GM23338 (cell line): ENCODE results near the gene TLE6. TPM values are rescaled to one million over a fixed set of nuclear protein-coding genes. Genes with fewer than 3 reads are reported as not detected.

Source experiments
- ATAC-seq: fragments of 200-7000 bp; cut with Tn5 transposase; 3 replicates; pipeline ENCODE4 v1.9.1; 2020
- DNase-seq: peaks from one replicate; pipeline ENCODE4 v3.0.0-alpha.2; 2015; ENCODE audit warnings: low spot score
- H2AFZ ChIP-seq: fragments of 200-600 bp; sonication (generic); 2 replicates; pipeline ENCODE4 v1.8.0; 2016; ENCODE audit warnings: antibody characterized with exemption, mild to moderate bottlenecking, moderate library complexity
- H3F3A ChIP-seq: fragments of 200-600 bp; sonication (generic); replicated peaks from 2 replicates; pipeline ENCODE4 v1.8.0; 2017; ENCODE audit warnings: antibody characterized with exemption, mixed run types, low read depth
- H3K27ac ChIP-seq: fragments of 200-600 bp; sonication (generic); 2 replicates; pipeline ENCODE4 v1.6.1; 2016; ENCODE audit warnings: low read depth
- H3K27me3 ChIP-seq: fragments of 200-600 bp; sonication (generic); 2 replicates; pipeline ENCODE4 v1.8.0; 2016; ENCODE audit warnings: mild to moderate bottlenecking, mixed run types, moderate library complexity; ENCODE audit not compliant: insufficient read depth
- H3K36me3 ChIP-seq: fragments of 200-600 bp; sonication (generic); 2 replicates; pipeline ENCODE4 v1.8.0; 2016; ENCODE audit warnings: mild to moderate bottlenecking; ENCODE audit not compliant: insufficient read depth
- H3K4me1 ChIP-seq: fragments of 200-600 bp; sonication (generic); 2 replicates; pipeline ENCODE4 v1.8.0; 2016; ENCODE audit warnings: mild to moderate bottlenecking, moderate library complexity; ENCODE audit not compliant: insufficient read depth
- H3K4me2 ChIP-seq: fragments of 200-600 bp; sonication (generic); 2 replicates; pipeline ENCODE4 v1.7.1; 2017; ENCODE audit warnings: mixed run types
- H3K4me3 ChIP-seq: fragments of 200-600 bp; sonication (generic); 2 replicates; pipeline ENCODE4 v1.6.1; 2016; ENCODE audit warnings: mixed run types
- H3K79me2 ChIP-seq: fragments of 200-600 bp; sonication (generic); replicated peaks from 2 replicates; pipeline ENCODE4 v1.8.0; 2017; ENCODE audit warnings: mild to moderate bottlenecking; ENCODE audit not compliant: insufficient read depth
- H3K9me2 ChIP-seq: fragments of 200-600 bp; sonication (generic); 2 replicates; pipeline ENCODE4 v1.8.0; 2017; ENCODE audit not compliant: insufficient read depth
- H4K20me1 ChIP-seq: fragments of 200-600 bp; sonication (generic); replicated peaks from 2 replicates; pipeline ENCODE4 v1.8.0; 2017; ENCODE audit warnings: mild to moderate bottlenecking; ENCODE audit not compliant: insufficient read depth
- H3K27ac Mint-ChIP-seq: 2 replicates; pipeline ENCODE4 v1.8.0; 2020; ENCODE audit warnings: inconsistent platforms, mild to moderate bottlenecking, moderate library complexity, mixed read lengths
- H3K27me3 Mint-ChIP-seq: 3 replicates; pipeline ENCODE4 v1.8.0; 2022; ENCODE audit warnings: low read depth, mild to moderate bottlenecking, moderate library complexity, mixed read lengths, inconsistent platforms; ENCODE audit not compliant: insufficient read depth, poor library complexity
- H3K36me3 Mint-ChIP-seq: 3 replicates; pipeline ENCODE4 v1.8.0; 2021; ENCODE audit warnings: low read depth, mild to moderate bottlenecking, inconsistent platforms, moderate library complexity, mixed read lengths
- H3K4me1 Mint-ChIP-seq: 3 replicates; pipeline ENCODE4 v1.8.0; 2020; ENCODE audit warnings: mild to moderate bottlenecking, inconsistent platforms, mixed read lengths
- H3K4me3 Mint-ChIP-seq: 3 replicates; pipeline ENCODE4 v1.8.0; 2021; ENCODE audit warnings: moderate library complexity, mild to moderate bottlenecking, inconsistent platforms, mixed read lengths
- H3K9me3 Mint-ChIP-seq: 3 replicates; pipeline ENCODE4 v1.8.0; 2020; ENCODE audit warnings: moderate library complexity, mild to moderate bottlenecking, inconsistent platforms, mixed read lengths
- CREB1 ChIP-seq: fragments of 250-450 bp; sonication (Bioruptor Pico); IDR thresholded peaks from 2 replicates; pipeline ENCODE4 v1.5.0; 2020; ENCODE audit warnings: low read depth, mild to moderate bottlenecking, moderate library complexity
- EZH2 ChIP-seq: fragments of 200-600 bp; sonication (generic); IDR thresholded peaks from one replicate; pipeline ENCODE4 v1.8.0; 2017; ENCODE audit warnings: antibody characterized with exemption, mild to moderate bottlenecking, low read depth; ENCODE audit not compliant: unreplicated experiment
- EZH2phosphoT487 ChIP-seq: fragments of 200-600 bp; sonication (generic); IDR thresholded peaks from one replicate; pipeline ENCODE4 v1.8.1; 2018; ENCODE audit warnings: antibody characterized with exemption; ENCODE audit not compliant: unreplicated experiment
- JUNB ChIP-seq: IDR thresholded peaks from one replicate; pipeline ENCODE4 v1.6.1; 2016; ENCODE audit warnings: antibody characterized with exemption; ENCODE audit not compliant: unreplicated experiment
- NANOG ChIP-seq: IDR thresholded peaks from 2 replicates; pipeline ENCODE4 v1.6.1; 2016; ENCODE audit warnings: antibody characterized with exemption, borderline replicate concordance
- POLR2AphosphoS5 ChIP-seq: IDR thresholded peaks from 2 replicates; pipeline ENCODE4 v1.6.1; 2016; ENCODE audit warnings: antibody characterized with exemption, low read depth
- STAT1 ChIP-seq: IDR thresholded peaks from one replicate; pipeline ENCODE4 v1.6.1; 2016; ENCODE audit warnings: antibody characterized with exemption; ENCODE audit not compliant: unreplicated experiment
- ZNF114 ChIP-seq: fragments of 250-450 bp; sonication (Bioruptor Pico); IDR thresholded peaks from 2 replicates; pipeline ENCODE4 v1.5.0; 2020; ENCODE audit warnings: mild to moderate bottlenecking, moderate library complexity
- ZNF331 ChIP-seq: fragments of 250-450 bp; sonication (Bioruptor Pico); IDR thresholded peaks from 2 replicates; pipeline ENCODE4 v1.5.0; 2020; ENCODE audit warnings: low read depth, mild to moderate bottlenecking, moderate library complexity
- polyA plus RNA-seq: library from polyadenylated mRNA; unstranded; fragments of >200 nt; fragmentation: Nextera tagmentation; extraction: Ambion mirVana; gene quantifications from 2 replicates; pipeline ENCODE4 v1.2.1, GENCODE V29; 2016
- total RNA-seq: library from RNA; depleted of rRNA; stranded (reverse); fragments of >200 nt; shearing (Covaris generic); gene quantifications from 2 replicates; pipeline ENCODE4 v1.2.3, GENCODE V29; 2014
- TF ChIP-seq, protein P1 (sequence below): IDR thresholded peaks from one replicate; pipeline ENCODE4 v1.6.1; 2018; ENCODE audit warnings: antibody characterized with exemption; ENCODE audit not compliant: unreplicated experiment
- TF ChIP-seq, protein P2 (sequence below), 2 experiments: fragments of 200-600 bp in 1 of 2; sonication (generic) in 1 of 2; conservative IDR thresholded peaks; 2 replicates each; pipeline versions ENCODE4 v1.5.1 to v1.6.1; 2016 to 2017; ENCODE audit warnings: antibody characterized with exemption in 2 of 2, low read depth in 2 of 2, mild to moderate bottlenecking in 2 of 2, moderate library complexity in 1 of 2
- TF ChIP-seq, protein P3 (sequence below): IDR thresholded peaks from 2 replicates; pipeline ENCODE4 v1.6.1; 2016; ENCODE audit warnings: antibody characterized with exemption
- TF ChIP-seq, protein P4 (sequence below): fragments of 250-450 bp; sonication (Bioruptor Pico); IDR thresholded peaks from 2 replicates; pipeline ENCODE4 v1.5.0; 2020; ENCODE audit warnings: mild to moderate bottlenecking, moderate library complexity

TLE6 gene
- total and polyA plus RNA-seq, 2 experiments from 2014 or later = 2.4 TPM

DNA sequence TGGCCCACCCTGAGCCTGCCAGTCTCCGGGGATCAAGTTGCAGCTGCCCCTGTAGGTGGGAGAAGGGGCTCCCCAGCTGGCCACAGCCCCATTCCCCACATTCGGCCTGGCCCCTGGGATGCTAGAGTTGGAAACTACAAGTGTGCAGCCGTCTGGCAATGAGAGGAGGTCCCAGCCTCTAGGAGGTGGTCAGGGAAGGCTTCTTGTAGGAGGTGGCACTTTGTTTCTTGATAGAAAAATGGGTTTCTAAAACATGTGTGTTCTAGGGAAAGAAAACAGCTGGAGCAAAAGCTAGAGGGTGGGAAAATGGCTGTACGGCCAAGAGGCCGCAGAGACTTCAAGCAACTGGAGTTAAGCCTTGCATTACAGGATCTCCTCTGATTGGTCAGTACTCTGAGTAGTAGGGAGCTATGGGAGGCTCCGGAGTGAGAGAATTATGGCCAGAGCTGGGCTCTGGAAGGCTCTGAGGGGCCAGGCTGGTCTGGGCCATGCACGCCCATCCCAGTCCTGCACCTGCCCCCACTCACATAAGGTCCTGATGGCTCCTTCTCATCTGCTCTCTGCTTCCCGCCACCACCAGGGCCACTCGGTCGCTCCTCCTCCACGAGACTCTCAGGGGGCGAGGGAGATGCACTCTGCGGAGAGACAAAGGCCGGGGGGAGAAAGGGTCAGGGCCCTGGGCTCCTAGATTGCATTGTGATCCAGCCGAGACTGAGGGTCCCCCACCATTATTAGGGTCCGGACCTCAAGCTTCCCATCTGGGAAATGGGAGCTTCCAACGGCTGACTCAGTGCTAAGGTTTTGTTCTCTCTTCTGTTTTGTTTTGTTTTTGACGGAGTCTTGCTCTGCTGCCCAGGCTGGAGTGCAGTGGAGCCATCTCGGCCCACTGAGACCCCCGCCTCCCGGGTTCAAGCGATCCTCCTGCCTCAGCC is 38.0 kb downstream of the TLE6 start:
- DNase-seq = no peak
- Mint-ChIP-seq H3K27me3 (peaks cover 20% of the 10 kb centered on the region), H3K4me1 (peaks cover 4% of the 10 kb centered on the region; the same call in 1 of the 3 replicates), H3K9me3 (no peaks in the 10 kb centered on the region), H3K4me3 (no peak overlapping the region), H3K27ac (no peak overlapping the region), H3K36me3 (no peaks in the 10 kb centered on the region)
- no peak overlapping the region for H3K27ac ChIP-seq
- H3K27me3 ChIP-seq = no peaks in the 10 kb centered on the region
- no peaks in the 10 kb centered on the region for H3F3A ChIP-seq
- no peak overlapping the region for H3K4me2 ChIP-seq
- H3K4me1 ChIP-seq = no peaks in the 10 kb centered on the region
- no peak for ATAC-seq
- no peak overlapping the region for H2AFZ ChIP-seq
- no peak overlapping the region for H3K4me3 ChIP-seq
- no peaks in the 10 kb centered on the region for H3K36me3 ChIP-seq
- H3K79me2 ChIP-seq = no peaks in the 10 kb centered on the region
- no peaks in the 10 kb centered on the region for H4K20me1 ChIP-seq
- TF ChIP-seq ZNF114 (CRISPR knock-in tag) (no peak), EZH2 (no peak), STAT1 (no peak), CREB1 (CRISPR knock-in tag) (no peak), NANOG (no peak), ZNF331 (CRISPR knock-in tag) (no peak), POLR2AphosphoS5 (no peak), JUNB (no peak), EZH2phosphoT487 (no peak)
- TF ChIP-seq, protein P1, sequence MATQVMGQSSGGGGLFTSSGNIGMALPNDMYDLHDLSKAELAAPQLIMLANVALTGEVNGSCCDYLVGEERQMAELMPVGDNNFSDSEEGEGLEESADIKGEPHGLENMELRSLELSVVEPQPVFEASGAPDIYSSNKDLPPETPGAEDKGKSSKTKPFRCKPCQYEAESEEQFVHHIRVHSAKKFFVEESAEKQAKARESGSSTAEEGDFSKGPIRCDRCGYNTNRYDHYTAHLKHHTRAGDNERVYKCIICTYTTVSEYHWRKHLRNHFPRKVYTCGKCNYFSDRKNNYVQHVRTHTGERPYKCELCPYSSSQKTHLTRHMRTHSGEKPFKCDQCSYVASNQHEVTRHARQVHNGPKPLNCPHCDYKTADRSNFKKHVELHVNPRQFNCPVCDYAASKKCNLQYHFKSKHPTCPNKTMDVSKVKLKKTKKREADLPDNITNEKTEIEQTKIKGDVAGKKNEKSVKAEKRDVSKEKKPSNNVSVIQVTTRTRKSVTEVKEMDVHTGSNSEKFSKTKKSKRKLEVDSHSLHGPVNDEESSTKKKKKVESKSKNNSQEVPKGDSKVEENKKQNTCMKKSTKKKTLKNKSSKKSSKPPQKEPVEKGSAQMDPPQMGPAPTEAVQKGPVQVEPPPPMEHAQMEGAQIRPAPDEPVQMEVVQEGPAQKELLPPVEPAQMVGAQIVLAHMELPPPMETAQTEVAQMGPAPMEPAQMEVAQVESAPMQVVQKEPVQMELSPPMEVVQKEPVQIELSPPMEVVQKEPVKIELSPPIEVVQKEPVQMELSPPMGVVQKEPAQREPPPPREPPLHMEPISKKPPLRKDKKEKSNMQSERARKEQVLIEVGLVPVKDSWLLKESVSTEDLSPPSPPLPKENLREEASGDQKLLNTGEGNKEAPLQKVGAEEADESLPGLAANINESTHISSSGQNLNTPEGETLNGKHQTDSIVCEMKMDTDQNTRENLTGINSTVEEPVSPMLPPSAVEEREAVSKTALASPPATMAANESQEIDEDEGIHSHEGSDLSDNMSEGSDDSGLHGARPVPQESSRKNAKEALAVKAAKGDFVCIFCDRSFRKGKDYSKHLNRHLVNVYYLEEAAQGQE = no peak
- TF ChIP-seq, protein P2, sequence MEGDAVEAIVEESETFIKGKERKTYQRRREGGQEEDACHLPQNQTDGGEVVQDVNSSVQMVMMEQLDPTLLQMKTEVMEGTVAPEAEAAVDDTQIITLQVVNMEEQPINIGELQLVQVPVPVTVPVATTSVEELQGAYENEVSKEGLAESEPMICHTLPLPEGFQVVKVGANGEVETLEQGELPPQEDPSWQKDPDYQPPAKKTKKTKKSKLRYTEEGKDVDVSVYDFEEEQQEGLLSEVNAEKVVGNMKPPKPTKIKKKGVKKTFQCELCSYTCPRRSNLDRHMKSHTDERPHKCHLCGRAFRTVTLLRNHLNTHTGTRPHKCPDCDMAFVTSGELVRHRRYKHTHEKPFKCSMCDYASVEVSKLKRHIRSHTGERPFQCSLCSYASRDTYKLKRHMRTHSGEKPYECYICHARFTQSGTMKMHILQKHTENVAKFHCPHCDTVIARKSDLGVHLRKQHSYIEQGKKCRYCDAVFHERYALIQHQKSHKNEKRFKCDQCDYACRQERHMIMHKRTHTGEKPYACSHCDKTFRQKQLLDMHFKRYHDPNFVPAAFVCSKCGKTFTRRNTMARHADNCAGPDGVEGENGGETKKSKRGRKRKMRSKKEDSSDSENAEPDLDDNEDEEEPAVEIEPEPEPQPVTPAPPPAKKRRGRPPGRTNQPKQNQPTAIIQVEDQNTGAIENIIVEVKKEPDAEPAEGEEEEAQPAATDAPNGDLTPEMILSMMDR (conservative IDR thresholded peaks at IDR 0.05; ENCODE audit: low read depth in 2 of 2) = no peak
- TF ChIP-seq, protein P3, sequence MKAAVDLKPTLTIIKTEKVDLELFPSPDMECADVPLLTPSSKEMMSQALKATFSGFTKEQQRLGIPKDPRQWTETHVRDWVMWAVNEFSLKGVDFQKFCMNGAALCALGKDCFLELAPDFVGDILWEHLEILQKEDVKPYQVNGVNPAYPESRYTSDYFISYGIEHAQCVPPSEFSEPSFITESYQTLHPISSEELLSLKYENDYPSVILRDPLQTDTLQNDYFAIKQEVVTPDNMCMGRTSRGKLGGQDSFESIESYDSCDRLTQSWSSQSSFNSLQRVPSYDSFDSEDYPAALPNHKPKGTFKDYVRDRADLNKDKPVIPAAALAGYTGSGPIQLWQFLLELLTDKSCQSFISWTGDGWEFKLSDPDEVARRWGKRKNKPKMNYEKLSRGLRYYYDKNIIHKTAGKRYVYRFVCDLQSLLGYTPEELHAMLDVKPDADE = no peak
- TF ChIP-seq, protein P4, sequence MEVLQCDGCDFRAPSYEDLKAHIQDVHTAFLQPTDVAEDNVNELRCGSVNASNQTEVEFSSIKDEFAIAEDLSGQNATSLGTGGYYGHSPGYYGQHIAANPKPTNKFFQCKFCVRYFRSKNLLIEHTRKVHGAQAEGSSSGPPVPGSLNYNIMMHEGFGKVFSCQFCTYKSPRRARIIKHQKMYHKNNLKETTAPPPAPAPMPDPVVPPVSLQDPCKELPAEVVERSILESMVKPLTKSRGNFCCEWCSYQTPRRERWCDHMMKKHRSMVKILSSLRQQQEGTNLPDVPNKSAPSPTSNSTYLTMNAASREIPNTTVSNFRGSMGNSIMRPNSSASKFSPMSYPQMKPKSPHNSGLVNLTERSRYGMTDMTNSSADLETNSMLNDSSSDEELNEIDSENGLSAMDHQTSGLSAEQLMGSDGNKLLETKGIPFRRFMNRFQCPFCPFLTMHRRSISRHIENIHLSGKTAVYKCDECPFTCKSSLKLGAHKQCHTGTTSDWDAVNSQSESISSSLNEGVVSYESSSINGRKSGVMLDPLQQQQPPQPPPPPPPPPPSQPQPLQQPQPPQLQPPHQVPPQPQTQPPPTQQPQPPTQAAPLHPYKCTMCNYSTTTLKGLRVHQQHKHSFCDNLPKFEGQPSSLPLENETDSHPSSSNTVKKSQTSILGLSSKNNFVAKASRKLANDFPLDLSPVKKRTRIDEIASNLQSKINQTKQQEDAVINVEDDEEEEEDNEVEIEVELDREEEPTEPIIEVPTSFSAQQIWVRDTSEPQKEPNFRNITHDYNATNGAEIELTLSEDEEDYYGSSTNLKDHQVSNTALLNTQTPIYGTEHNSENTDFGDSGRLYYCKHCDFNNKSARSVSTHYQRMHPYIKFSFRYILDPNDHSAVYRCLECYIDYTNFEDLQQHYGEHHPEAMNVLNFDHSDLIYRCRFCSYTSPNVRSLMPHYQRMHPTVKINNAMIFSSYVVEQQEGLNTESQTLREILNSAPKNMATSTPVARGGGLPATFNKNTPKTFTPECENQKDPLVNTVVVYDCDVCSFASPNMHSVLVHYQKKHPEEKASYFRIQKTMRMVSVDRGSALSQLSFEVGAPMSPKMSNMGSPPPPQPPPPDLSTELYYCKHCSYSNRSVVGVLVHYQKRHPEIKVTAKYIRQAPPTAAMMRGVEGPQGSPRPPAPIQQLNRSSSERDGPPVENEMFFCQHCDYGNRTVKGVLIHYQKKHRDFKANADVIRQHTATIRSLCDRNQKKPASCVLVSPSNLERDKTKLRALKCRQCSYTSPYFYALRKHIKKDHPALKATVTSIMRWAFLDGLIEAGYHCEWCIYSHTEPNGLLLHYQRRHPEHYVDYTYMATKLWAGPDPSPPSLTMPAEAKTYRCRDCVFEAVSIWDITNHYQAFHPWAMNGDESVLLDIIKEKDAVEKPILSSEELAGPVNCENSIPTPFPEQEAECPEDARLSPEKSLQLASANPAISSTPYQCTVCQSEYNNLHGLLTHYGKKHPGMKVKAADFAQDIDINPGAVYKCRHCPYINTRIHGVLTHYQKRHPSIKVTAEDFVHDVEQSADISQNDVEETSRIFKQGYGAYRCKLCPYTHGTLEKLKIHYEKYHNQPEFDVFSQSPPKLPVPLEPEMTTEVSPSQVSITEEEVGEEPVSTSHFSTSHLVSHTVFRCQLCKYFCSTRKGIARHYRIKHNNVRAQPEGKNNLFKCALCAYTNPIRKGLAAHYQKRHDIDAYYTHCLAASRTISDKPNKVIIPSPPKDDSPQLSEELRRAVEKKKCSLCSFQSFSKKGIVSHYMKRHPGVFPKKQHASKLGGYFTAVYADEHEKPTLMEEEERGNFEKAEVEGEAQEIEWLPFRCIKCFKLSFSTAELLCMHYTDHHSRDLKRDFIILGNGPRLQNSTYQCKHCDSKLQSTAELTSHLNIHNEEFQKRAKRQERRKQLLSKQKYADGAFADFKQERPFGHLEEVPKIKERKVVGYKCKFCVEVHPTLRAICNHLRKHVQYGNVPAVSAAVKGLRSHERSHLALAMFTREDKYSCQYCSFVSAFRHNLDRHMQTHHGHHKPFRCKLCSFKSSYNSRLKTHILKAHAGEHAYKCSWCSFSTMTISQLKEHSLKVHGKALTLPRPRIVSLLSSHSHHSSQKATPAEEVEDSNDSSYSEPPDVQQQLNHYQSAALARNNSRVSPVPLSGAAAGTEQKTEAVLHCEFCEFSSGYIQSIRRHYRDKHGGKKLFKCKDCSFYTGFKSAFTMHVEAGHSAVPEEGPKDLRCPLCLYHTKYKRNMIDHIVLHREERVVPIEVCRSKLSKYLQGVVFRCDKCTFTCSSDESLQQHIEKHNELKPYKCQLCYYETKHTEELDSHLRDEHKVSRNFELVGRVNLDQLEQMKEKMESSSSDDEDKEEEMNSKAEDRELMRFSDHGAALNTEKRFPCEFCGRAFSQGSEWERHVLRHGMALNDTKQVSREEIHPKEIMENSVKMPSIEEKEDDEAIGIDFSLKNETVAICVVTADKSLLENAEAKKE (CRISPR knock-in tag) = no peak
- H3K9me2 ChIP-seq = no peaks in the 10 kb centered on the region
